ENCODE measurements around the gene TRABD2B. TPM values are rescaled to one million over a fixed set of nuclear protein-coding genes. Genes with fewer than 3 reads are reported as not detected.

TRABD2B gene
- total RNA-seq, 4 donors from 2014 or later: 0.35 to 2.5 (median 0.88) TPM

DNA sequence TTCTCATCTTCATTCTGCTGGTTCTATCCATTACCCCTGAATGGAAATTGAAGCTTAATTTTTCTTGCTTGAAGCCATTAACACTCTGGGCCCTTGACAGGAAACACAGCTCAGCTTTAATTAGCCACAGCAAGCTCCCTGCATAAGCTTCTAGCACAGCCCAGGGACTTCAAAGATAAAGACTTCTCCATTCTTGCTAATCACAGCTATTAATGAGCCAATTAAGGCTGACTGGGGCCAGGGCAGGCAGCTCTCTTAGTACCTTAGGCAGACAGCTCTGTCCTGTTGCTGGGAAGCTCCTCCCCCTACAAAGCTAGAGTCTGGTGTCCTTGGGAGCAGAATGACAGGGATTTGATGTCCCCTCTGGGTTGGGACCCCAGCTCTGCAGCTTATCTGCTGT, 27.9 kb upstream of the TRABD2B start:
- Histone ChIP-seq H3K4me3 (no peak overlapping the region), H3K27me3 (no peaks in the 10 kb centered on the region), H3K36me3 (no peaks in the 10 kb centered on the region), H3K4me1 (no peaks in the 10 kb centered on the region), H3K9me3 (no peaks in the 10 kb centered on the region), H3K27ac (no peak overlapping the region)
- peak in 1 of 3 donors; percentile 15 for DNase-seq
- TF ChIP-seq POLR2A (IDR thresholded peaks at IDR 0.05): no peak
- TF ChIP-seq, protein P1, sequence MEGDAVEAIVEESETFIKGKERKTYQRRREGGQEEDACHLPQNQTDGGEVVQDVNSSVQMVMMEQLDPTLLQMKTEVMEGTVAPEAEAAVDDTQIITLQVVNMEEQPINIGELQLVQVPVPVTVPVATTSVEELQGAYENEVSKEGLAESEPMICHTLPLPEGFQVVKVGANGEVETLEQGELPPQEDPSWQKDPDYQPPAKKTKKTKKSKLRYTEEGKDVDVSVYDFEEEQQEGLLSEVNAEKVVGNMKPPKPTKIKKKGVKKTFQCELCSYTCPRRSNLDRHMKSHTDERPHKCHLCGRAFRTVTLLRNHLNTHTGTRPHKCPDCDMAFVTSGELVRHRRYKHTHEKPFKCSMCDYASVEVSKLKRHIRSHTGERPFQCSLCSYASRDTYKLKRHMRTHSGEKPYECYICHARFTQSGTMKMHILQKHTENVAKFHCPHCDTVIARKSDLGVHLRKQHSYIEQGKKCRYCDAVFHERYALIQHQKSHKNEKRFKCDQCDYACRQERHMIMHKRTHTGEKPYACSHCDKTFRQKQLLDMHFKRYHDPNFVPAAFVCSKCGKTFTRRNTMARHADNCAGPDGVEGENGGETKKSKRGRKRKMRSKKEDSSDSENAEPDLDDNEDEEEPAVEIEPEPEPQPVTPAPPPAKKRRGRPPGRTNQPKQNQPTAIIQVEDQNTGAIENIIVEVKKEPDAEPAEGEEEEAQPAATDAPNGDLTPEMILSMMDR (IDR thresholded peaks at IDR 0.05): no peak

DNA sequence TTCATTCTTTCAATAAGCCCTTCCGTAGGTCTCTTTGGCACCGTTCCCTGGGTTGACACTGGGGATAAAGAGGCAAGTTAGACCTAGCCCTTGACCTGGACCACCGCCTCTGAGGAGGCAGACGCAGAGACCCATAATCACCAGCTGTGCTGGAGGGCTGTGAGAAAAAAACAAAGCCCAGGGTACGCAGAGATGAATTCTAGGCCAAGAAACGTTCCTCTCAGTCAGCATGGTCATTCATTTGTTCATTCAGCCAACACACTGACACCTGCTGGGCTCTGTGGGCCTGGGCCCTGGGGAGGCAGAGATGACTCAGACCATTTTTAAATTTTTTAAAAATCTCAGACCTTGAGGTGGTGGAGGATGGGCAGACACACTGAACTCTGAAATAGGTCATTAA, 26.3 kb upstream of the TRABD2B start:
- Histone ChIP-seq H3K36me3 (no peaks in the 10 kb centered on the region), H3K9me3 (no peaks in the 10 kb centered on the region), H3K27me3 (no peaks in the 10 kb centered on the region), H3K4me3 (no peak overlapping the region), H3K4me1 (no peaks in the 10 kb centered on the region), H3K27ac (no peak overlapping the region)
- TF ChIP-seq POLR2A (IDR thresholded peaks at IDR 0.05): no peak
- TF ChIP-seq, protein P1 (IDR thresholded peaks at IDR 0.05): no peak
- peak in 1 of 3 donors; percentile 18 for DNase-seq

DNA sequence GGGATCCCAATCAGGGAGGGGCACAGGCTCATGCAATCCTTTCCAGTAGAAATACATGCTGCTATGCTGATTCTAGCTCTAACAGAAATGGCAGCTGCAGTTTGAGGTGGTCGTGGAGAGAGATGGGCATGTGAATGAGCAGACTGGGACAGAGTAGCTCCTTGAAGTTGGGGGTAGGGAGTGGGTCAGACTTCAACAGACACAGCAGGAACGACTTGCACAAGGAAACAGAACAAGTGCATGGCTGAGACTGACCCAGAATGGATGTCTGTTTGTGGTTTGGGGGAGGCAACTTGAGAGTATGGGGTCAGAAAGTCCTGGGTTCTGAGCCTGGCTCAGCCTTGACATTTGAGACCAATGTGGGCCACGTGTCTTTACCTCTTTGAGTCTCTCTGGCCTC, 25.1 kb upstream of the TRABD2B start:
- Histone ChIP-seq H3K27ac (no peak overlapping the region), H3K4me3 (no peak overlapping the region), H3K27me3 (no peaks in the 10 kb centered on the region), H3K9me3 (no peaks in the 10 kb centered on the region), H3K36me3 (no peaks in the 10 kb centered on the region), H3K4me1 (no peaks in the 10 kb centered on the region)
- no peak for TF ChIP-seq POLR2A (IDR thresholded peaks at IDR 0.05)
- TF ChIP-seq, protein P1 (IDR thresholded peaks at IDR 0.05): no peak
- DNase-seq: no peak

DNA sequence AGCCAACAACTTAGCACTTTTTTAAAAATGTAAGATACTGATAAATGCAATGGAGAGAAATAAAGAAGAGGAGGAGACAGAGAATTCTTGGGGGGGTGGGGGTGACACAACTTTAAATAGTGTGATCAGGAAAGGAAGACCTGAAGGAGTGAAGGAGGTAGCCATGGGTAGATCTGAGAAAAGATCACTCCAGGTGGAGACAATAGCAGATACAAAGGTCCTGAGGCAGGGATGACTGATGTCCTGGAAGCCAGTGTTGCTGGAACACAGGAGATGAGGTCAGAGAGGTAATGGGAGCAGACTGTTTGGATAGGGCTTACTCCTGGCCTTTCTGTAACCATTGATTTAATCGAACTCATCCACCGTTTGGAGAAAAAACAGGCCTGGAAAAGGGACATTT, 24.6 kb upstream of the TRABD2B start:
- Histone ChIP-seq H3K4me3 (no peak overlapping the region), H3K4me1 (no peaks in the 10 kb centered on the region), H3K27me3 (no peaks in the 10 kb centered on the region), H3K9me3 (no peaks in the 10 kb centered on the region), H3K27ac (no peak overlapping the region), H3K36me3 (no peaks in the 10 kb centered on the region)
- no peak for DNase-seq
- TF ChIP-seq, protein P1 (IDR thresholded peaks at IDR 0.05): no peak
- no peak for TF ChIP-seq POLR2A (IDR thresholded peaks at IDR 0.05)

DNA sequence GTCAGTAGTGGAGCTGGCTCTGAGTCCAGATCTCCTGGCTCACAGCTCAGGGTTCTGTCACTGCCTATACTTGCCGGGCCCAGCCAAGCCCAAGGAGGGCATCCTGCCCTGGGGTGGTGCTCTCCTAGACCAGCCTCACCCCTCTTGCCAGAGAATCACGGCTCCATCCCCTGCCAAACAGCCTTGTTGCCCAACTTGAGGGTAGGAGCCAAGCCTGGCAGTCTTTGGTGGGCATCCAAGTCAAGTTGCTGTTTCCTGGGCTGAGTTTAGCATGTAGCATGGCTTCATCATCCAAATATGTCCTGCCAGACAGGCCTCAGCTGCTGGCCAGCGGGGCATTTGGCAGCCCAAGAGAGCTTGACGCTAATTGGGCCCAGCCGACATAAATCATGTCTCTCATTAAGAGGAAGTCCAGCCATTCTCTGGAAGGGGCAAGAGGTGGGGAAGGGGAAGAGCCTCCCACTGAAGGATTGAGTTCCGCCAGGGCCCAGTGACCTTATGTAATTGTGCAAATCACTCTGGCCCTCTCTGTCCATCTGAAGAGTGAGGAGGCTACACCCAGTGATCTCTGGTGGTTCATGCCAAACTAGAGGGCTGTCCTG, 22.6 kb upstream of the TRABD2B start:
- no peak overlapping the region for H3K27ac ChIP-seq
- TF ChIP-seq, protein P1 (IDR thresholded peaks at IDR 0.05): no peak
- no peak for TF ChIP-seq POLR2A (IDR thresholded peaks at IDR 0.05)
- H3K36me3 ChIP-seq: no peaks in the 10 kb centered on the region
- no peaks in the 10 kb centered on the region for H3K4me1 ChIP-seq
- no peaks in the 10 kb centered on the region for H3K27me3 ChIP-seq
- no peaks in the 10 kb centered on the region for H3K9me3 ChIP-seq
- DNase-seq: peak in 1 of 3 donors; percentile 45
- no peak overlapping the region for H3K4me3 ChIP-seq

DNA sequence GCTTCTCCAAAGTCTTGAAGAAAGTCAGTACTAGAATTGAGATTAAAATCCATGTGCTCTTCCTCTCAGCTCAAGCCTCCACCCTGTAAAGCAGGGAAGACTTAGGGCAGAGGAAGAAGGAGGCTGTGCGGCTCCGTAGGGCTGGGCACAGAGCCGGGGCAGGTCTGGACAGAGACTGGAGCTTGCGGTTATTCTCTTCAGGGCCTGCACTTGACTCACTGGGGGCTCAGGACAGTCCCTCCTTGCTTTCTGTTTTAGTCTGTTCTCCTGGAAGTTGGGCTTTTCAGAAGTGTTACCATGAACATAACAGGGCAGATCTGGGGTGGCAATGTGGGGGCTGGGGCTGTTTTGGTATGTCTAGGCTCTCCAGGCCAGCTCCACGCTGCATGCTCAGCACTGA, 21.6 kb upstream of the TRABD2B start:
- Histone ChIP-seq H3K9me3 (no peaks in the 10 kb centered on the region), H3K4me1 (no peaks in the 10 kb centered on the region), H3K27me3 (no peaks in the 10 kb centered on the region), H3K36me3 (no peaks in the 10 kb centered on the region), H3K27ac (peak overlapping the region in 1 of 4 donors; percentile 13), H3K4me3 (no peak overlapping the region)
- DNase-seq: no peak
- TF ChIP-seq, protein P1 (IDR thresholded peaks at IDR 0.05): no peak
- TF ChIP-seq POLR2A (IDR thresholded peaks at IDR 0.05): no peak
